ENCODE results near the gene MYO3B.
"Not testable (repeated sequence)": the region's sequence is repeated elsewhere in the genome, so short reads cannot be mapped to it uniquely, and the experiment has no call there.

MYO3B gene

GRCh38 chr2:170396799-170397459 is 219.0 kb downstream of the MYO3B start:
- in situ Hi-C loops (cut with MboI; ENCODE audit: low sequenced_read_pairs) = no loop called here

GRCh38 chr2:170401187-170401586 is 223.2 kb downstream of the MYO3B start:
- in situ Hi-C loops (cut with MboI; ENCODE audit: low sequenced_read_pairs) = loop anchor here (10.0 kb wide), 1 partner anchor 414 kb away; the partner anchor contains the start of gene GAD1

DNA sequence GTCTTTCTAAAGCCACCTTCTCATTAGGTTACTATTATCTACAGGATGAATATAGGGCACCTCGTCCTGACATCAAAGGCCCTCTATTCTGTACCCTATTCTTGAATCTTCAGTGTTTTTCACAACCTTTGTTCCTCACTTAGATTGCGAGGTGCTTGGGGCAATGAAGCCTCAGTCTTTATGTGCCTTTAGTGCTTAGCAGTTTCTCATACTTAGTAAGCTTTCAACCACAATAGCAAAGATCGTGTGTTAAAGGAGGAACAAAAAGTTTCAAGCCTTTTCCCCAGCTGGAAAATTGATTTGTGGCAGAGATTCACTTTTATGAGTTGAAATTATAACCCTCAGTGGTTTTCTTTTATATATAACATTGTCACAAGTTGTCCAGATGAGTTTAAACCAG is 226.9 kb downstream of the MYO3B start:
- in situ Hi-C loops (cut with MboI; ENCODE audit: low sequenced_read_pairs) = loop anchor here (10.0 kb wide), 1 partner anchor 410 kb away; the partner anchor contains the start of gene GAD1

DNA sequence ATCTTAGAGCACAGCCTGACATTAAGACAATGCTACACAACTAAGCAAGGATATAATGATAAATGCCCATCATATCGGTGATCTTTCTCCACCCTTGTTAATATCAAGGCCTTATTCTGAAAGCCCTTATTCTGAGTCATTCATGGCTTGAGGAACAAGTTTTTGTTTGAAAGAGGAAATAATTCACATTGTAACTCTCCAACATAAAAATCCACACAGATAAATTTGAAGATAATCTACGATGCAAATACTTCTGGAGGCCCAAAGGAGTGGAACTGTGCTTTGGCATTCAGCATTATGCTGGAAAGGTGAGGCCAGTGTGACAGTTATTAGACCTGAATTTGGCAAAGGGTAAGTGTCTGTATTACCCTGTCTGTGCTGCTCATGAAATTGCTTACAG is 227.4 kb downstream of the MYO3B start:
- in situ Hi-C loops (cut with MboI; ENCODE audit: low sequenced_read_pairs) = loop anchor here (10.0 kb wide), 1 partner anchor 409 kb away; the partner anchor contains the start of gene GAD1

GRCh38 chr2:170408461-170409163 is 230.7 kb downstream of the MYO3B start:
- in situ Hi-C loops (cut with MboI; ENCODE audit: low sequenced_read_pairs) = loop anchor here (10.0 kb wide), 1 partner anchor 406 kb away; the partner anchor contains the start of gene GAD1

- in situ Hi-C loops (cut with MboI; ENCODE audit: low sequenced_read_pairs) = loop anchor here (10.0 kb wide), 1 partner anchor 406 kb away; the partner anchor contains the start of gene GAD1
Observed at GRCh38 chr2:170409164-170409535, 231.2 kb downstream of the MYO3B start.

DNA sequence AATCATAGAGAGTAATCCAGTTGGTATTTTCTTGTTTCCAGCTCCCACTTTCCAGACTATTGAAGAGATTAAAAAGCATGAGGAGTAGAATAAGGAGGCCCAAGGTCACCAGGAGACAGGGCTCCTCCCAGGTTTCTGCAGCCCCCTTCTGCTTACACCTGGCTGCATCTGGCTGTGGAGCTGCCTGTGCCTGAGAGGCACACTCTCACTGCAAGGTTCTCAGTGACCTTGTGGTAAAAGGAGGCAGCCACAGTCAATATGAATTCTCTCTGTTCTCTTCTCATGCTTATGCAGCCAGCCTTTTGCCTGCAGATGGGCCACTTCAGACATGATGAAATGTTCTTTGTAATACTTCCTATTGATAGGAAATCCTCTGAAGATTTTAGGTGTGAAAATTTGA is 233.7 kb downstream of the MYO3B start:
- in situ Hi-C loops (cut with MboI; ENCODE audit: low sequenced_read_pairs) = no loop called here

DNA sequence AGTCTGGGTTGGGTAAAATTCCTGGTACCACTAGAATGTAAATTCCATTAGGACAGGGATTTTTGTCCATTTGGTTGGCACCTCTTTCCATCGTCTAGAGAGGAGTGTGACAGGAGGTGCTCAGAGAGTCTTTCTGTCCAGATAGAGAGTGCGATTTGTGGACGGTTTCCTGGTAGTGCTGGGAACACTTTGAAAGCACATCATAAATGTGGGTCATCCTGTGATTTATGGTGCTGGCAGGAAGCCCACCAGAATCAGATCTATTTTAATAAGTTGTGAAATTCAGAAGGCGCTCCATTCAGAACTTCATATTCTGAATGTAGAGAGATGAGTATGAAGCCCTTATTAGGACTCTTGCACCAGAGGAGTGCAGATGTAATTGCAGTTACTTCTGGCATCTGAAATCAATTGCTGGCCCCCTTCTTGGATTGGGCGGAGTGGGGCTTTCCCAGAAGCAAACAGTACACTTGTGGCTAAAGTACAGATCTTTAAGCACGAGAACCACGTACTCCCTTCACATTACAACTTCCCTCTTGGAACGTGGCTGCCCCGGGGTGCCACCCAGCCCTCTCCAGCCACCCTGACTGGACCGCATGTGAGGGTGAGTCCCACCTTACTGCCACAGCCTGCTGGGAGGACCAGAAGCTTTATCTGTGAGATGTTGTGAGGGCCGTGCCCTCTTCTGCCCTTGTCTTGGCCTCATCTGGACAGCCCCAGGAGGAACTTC is 243.2 kb downstream of the MYO3B start:
- in situ Hi-C loops (cut with MboI; ENCODE audit: low sequenced_read_pairs) = no loop called here

- in situ Hi-C loops (cut with MboI; ENCODE audit: low sequenced_read_pairs) = no loop called here
Observed at GRCh38 chr2:170423919-170424318, 246.0 kb downstream of the MYO3B start.

DNA sequence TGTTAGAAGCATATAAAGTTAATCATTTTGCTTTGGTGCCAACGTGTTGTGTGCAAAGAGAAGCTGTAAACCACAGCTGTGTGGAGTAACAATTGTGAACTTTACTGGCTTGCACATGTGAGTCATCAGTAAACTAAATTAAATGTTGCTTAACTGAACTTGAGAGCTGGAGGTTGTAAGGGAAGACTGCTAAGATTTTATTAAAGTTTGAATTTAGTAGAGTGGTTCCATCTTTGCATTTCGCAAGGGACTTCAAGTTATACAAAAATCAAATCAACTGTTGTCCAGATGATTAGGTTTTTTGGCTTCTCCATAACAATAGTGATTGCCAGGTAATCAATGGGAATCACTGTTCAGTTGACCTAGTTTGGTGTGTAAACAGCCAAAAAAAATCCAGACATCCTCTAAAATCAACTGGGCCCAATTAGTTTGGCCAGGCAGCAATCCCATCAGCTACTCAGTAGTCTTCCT is 247.4 kb downstream of the MYO3B start:
- in situ Hi-C loops (cut with MboI; ENCODE audit: low sequenced_read_pairs) = no loop called here

DNA sequence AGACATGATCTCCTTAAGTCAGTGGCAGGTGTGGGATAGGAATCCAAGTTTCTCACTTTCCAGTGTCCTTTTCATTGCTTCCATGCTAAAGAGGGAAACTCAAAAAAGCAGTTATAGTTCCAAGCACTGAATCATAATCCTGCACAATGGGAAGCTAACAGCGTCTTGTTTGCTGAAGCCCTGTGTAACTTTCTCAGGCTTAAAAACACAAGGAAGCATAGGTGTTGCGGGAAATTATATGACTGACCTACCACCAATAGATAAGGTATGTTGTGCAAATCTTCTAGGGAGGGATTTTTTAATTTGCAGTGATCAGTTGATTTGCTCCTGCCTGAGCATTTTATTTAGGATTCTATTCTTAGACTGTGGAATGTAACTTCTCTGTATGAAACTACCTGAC is 250.9 kb downstream of the MYO3B start:
- in situ Hi-C loops (cut with MboI; ENCODE audit: low sequenced_read_pairs) = no loop called here

DNA sequence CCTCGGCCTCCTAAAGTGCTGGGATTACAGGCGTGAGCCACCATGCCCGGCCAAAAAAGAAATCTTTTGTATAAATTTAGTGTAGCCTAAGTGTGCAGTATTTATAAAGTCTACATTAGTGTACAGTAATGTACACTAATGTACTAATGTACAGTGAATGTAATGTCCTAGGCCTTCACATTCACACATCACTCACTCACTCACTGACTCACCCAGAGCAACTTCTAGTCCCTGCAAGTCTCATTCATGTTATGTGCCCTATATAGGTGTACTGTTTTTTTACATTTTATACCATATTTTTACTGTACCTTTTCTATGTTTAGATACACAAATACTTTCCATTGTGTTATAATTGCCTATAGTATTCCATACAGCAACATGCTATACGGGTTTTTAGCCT is 254.9 kb downstream of the MYO3B start:
- in situ Hi-C loops (cut with MboI; ENCODE audit: low sequenced_read_pairs) = no loop called here

- in situ Hi-C loops (cut with MboI; ENCODE audit: low sequenced_read_pairs) = no loop called here
Observed at GRCh38 chr2:170433448-170433847, 255.5 kb downstream of the MYO3B start.

DNA sequence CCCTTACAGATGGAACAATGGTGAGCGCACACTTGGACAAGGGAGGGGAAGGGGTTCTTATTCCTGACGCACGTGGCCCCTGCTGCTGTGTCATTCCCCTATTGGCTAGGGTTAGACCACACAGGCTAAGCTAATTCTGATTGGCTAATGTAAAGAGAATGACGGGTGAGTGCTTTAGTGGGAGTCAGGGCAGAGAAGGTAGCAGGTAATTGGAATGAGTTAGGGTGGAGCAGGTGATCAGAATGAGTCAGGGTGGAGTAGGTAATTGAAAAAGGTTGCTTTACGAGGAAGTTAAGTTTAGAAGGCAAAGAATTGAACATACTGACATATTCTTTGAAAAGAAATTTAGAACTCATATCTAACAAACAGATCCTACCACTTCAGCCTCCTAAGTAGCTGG is 256.4 kb downstream of the MYO3B start:
- in situ Hi-C loops (cut with MboI; ENCODE audit: low sequenced_read_pairs) = not testable (repeated sequence)

GRCh38 chr2:170434900-170435621 is 257.1 kb downstream of the MYO3B start:
- in situ Hi-C loops (cut with MboI; ENCODE audit: low sequenced_read_pairs) = no loop called here

- in situ Hi-C loops (cut with MboI; ENCODE audit: low sequenced_read_pairs) = no loop called here
Observed at GRCh38 chr2:170436077-170436943, 258.4 kb downstream of the MYO3B start.

DNA sequence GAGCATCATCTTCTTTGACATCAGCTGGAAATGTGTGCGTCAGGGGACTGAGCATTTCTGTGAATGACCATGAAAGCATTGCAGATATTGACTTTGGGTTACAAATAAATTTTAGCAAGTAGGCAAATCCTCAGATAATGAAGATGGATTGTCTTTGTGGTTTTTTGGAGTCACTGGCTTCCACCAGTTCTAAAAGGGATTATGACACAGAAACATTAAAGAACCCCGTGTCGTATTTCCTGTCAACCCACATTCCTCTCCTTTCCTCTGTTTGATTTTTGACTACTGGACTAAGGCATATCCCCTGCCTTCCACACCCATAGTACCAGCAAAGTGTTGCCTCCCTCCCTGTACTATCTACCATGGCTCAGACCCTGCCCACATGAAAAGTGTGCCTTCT is 268.1 kb downstream of the MYO3B start:
- in situ Hi-C loops (cut with MboI; ENCODE audit: low sequenced_read_pairs) = no loop called here

- in situ Hi-C loops (cut with MboI; ENCODE audit: low sequenced_read_pairs) = no loop called here
Observed at GRCh38 chr2:170449034-170449433, 271.1 kb downstream of the MYO3B start.

GRCh38 chr2:170454471-170455372 is 276.8 kb downstream of the MYO3B start:
- in situ Hi-C loops (cut with MboI; ENCODE audit: low sequenced_read_pairs) = no loop called here

Measured in HL-60/S4 (cell line).